Left lobe of liver (tissue), 2 donors: ENCODE data around the gene POGLUT2. TPM values are rescaled to one million over a fixed set of nuclear protein-coding genes. Genes with fewer than 3 reads are reported as not detected.
A peak's percentile ranks its signal among the peaks of the same experiment; 100 is the strongest.

Experiments
- ATAC-seq: fragments of 200-7000 bp; cut with Tn5 transposase; one replicate; pipeline ENCODE4 v1.9.1; 2020; ENCODE audit warnings: mild to moderate bottlenecking, moderate library complexity
- DNase-seq: peaks from one replicate; pipeline ENCODE4 v3.0.0-alpha.2; 2020; ENCODE audit warnings: low spot score
- total RNA-seq: library from RNA; stranded (reverse); gene quantifications from one replicate; pipeline ENCODE4 v1.2.1, GENCODE V29; 2021
- donor health status: DM: no; HTN: no; CAD: no; lungs with moderate emphysema.
- donor health status: DM: no; HTN: yes; CAD: no.

Gene POGLUT2
- 4.5 TPM for total RNA-seq

- ATAC-seq, result peak; percentile 87
- peak; percentile 95 for DNase-seq
Observed at GRCh38 chr13:102798581-102799425, at the start of gene POGLUT2, which contains the start of gene BIVM. TSS of gene POGLUT2 (minus strand) at chr13:102798976. CDS start at chr13:102798670, 306 bp downstream. TSS of gene BIVM (plus strand) at chr13:102799119. CDS start at chr13:102807268, 8,149 bp downstream.

DNA sequence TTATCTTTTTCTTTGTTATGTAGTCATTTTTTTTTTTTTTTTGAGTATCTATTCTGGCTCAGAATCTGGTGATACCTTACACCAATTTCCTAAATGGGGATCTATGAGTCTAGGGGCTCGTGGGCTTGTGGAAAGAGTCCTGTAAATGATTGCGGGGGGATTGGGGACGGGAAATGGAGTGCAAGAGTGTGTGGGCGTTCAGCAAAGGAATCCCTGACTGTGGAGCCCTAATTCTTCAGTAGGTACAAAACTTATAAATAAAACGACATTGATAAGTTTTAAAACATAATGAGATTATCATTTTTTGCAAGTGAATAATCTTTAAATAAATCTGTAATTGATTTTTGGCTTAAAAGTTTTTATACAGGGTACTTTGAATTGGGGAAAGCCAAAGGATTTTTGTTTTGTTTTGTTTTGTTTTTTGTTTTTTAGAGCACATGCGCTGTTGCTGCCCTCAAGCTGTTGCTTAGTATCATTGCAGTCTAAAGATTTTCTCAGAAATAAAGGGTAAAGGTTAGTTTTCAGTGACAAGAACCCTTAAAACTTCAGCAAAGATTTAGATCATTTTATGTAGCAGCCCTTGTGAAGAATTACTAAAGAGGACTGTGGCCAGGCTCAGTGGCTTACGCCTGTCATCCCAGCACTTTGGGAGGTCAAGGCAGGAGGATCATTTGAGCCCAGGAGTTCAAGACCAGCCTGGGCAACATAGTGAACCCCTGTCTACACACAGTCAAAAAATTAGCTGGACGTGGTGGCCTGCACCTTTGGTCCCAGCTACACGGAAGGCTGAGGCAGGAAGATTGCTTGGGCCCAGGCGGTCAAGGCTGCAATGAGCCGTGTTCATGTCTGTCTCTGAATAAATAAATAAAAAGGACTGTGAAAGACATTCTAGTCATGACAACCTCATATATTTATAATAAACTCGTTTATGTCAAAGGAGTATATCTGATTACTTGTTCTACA lies 48.8 kb upstream of the POGLUT2 start:
- DNase-seq, result no peak
- peak; percentile 37 for ATAC-seq

DNA sequence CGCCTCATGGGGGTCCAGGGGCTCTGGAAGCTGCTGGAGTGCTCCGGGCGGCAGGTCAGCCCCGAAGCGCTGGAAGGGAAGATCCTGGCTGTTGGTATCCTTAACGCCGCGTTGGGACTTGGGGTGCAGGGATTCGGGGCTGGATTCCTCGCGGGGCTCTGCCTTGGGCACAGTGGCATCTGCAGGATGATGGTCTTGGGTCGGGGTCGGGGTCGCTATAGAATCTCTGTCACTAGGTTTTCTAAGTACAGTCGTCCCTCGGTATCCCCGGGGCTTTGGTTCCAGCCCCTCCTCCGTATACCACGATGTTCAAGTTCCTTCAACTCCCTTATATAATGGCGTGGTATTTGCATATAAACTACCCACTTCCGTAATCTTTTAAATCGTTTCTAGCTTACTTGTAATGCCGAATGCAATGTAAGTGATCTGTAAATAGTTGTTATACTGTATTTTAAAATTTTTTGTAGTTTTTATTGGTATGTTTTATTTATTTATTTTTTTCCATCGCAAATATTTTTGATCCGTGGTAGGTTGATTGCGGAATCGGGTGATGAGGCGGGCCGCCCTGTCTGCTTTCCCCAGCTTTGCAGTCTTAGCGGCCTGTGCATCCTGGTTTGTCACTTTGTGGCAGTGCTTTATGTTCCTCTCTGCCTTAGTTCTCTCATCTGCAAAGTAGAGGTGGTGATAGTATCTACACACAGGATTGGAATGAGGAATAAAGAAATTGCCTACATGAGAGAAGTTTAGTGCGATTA lies 47.7 kb upstream of the POGLUT2 start:
- peak; percentile 28 for ATAC-seq
- DNase-seq, result no peak

- DNase-seq, result peak; percentile 96
- peak; percentile 91 for ATAC-seq
Observed at GRCh38 chr13:102845630-102846260, 47.0 kb upstream of the POGLUT2 start, which contains the start of gene ERCC5. TSS of gene ERCC5 (plus strand) at chr13:102846032. CDS start at chr13:102846267, 235 bp downstream.

DNA sequence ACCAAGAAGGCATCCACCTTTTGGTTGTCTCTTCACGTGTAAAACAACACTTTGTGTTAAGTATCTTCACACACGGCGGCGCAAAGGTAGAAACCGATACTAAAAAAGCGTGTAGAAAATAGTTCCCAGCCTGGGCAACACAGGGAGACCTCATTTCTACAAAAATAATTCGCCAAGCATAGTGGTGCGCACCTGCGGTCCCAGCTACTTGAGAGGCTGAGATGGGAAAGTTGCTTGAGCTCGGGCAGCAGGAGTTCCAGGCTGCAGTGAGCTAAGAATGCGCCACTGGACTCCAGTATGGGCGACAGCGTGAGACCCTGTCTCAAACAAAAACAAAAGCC lies 46.5 kb upstream of the POGLUT2 start:
- ATAC-seq (peak; percentile 34), DNase-seq (no peak)

GRCh38 chr13:102839462-102839861 lies 40.7 kb upstream of the POGLUT2 start:
- no peak for DNase-seq
- ATAC-seq, result peak; percentile 26

- no peak for DNase-seq
- ATAC-seq, result no peak
Observed at GRCh38 chr13:102838982-102839381, 40.2 kb upstream of the POGLUT2 start.

GRCh38 chr13:102838273-102838672 lies 39.5 kb upstream of the POGLUT2 start:
- no peak for DNase-seq
- ATAC-seq, result no peak

GRCh38 chr13:102836471-102836870 lies 37.7 kb upstream of the POGLUT2 start:
- ATAC-seq (no peak), DNase-seq (no peak)

DNA sequence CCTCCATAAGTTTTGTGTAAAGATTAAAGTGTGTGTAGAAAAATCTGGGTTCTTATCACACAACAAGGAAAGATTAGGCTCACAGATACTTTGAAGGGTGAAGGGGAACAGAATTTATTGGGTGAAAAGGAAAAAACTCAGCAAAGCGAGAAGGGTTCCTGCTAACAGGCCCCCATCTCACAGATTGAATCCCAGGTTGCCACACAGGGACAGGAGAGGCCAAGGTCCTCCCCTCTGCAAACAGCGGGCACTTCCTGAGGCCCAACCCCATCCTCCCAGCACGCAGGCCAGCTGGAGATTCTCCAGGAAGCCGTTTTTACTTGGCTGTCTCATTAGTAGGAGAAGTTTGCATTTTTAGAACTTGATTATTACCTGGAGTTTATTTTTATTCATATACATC lies 31.9 kb upstream of the POGLUT2 start:
- DNase-seq (peak; percentile 86), ATAC-seq (peak; percentile 99)

- no peak for DNase-seq
- ATAC-seq, result no peak
Observed at GRCh38 chr13:102825921-102826706, 27.3 kb upstream of the POGLUT2 start.

- ATAC-seq (no peak), DNase-seq (no peak)
Observed at GRCh38 chr13:102825400-102825799, 26.6 kb upstream of the POGLUT2 start.

GRCh38 chr13:102817907-102818306 lies 19.1 kb upstream of the POGLUT2 start:
- ATAC-seq (no peak), DNase-seq (no peak)

GRCh38 chr13:102817241-102817640 lies 18.5 kb upstream of the POGLUT2 start:
- ATAC-seq, result no peak
- DNase-seq, result no peak

- ATAC-seq (no peak), DNase-seq (no peak)
Observed at GRCh38 chr13:102816708-102817107, 17.9 kb upstream of the POGLUT2 start.

DNA sequence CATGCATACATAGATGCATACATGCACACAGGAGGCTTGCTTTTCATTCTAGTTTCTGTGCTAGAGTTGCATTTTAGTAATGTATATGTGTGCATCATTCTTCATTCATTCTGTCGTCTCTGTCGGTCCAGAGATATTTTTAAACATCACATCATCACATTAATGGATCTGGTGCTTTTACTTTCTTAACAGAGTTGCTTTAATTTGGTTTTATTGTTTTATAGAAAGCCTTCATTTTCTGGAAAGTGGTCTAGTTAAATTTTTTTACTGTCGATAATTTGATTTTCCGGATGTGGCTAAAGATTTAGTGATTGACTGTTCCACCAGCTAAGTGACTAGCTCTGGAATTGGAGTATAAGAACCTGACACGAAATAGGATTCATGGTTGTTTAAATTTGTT lies 17.0 kb upstream of the POGLUT2 start:
- ATAC-seq (no peak), DNase-seq (no peak)

DNA sequence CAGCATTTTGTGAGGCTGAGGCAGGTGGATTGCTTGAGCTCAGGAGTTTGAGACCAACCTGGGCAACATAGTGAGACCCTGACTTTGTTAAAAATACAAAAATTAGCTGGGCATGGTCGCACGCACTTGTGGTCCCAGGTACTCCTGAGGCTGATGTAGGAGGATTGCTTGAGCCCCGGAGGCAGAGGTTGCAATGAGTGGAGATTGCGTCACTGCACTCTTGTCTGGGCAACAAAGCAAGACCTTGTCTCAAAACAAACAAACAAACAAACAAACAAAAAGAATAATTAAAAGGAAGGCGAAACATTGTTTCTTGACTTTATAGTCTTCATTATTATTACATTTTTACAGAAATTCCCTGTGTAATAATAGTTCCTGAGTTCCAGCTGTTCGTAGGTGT lies 16.0 kb upstream of the POGLUT2 start:
- DNase-seq (no peak), ATAC-seq (no peak)

DNA sequence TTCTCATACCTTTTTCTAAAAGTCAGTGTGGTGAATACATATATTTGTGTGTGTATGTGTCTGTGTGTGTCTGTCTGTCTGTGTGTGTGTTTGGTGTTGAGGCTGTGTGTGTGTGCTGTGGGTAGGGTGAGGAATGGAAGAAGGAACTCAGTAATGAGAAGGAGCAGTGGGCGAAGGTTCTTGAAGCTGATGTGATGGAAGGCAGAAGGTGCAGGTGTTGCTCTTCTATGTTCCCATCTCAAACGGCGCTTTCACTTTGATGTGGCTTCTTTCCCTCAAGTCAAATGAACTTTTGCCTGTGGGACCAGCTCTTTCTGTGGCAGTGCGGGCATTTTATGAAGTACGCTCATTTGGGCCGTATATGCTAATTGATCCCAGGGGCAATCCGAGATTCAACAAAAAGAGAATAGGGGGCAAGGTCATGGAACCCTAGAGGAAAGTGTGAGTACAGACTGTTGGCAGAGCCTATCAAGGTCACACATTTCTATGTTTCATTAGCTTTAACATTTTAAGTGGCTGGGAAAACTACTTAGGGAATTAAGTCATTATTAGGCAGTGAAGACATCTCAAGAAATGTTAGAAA lies 15.3 kb upstream of the POGLUT2 start:
- DNase-seq, result no peak
- ATAC-seq, result no peak

- no peak for ATAC-seq
- DNase-seq, result no peak
Observed at GRCh38 chr13:102812611-102813287, 14.0 kb upstream of the POGLUT2 start.
